HCT116 (cell line): ENCODE measurements around the gene MED14. TPM values are rescaled to one million over a fixed set of nuclear protein-coding genes. Genes with fewer than 3 reads are reported as not detected.

Experiments
- ATAC-seq: fragments of 200-7000 bp; cut with Tn5 transposase; 2 replicates; pipeline ENCODE4 v1.9.1; 2020; ENCODE audit warnings: mild to moderate bottlenecking, moderate library complexity
- BruUV-seq: library from RNA; stranded (reverse); fragments of 400-500 nt; replicated peaks from 2 replicates; lab custom pipeline; 2021; lab: Mats Ljungman, UMichigan
- CTCF ChIA-PET: fragments of 300-600 bp; sonication (Branson Sonifier 250); formaldehyde crosslinking; loops from one replicate; lab custom pipeline; 2021; ENCODE audit warnings: antibody characterized with exemption; lab: Charles Lee
- POLR2A ChIA-PET: fragments of 300-600, 350-600 bp; sonication (Branson Sonifier 250); formaldehyde crosslinking; loops from one replicate; lab custom pipeline; 2021; ENCODE audit warnings: antibody characterized with exemption; lab: Charles Lee
- RAD21 ChIA-PET, 2 experiments: fragments of 300-600 bp; sonication (Branson Sonifier 250); formaldehyde crosslinking; loops; one replicate each; lab custom pipeline; 2023; ENCODE audit warnings: low total read pairs in 2 of 2; ENCODE audit not compliant: uncharacterized antibody in 2 of 2, unreplicated experiment in 2 of 2, low non-redundant PET in 1 of 2; lab: Charles Lee
- DNase-seq: peaks from one replicate; pipeline ENCODE4 v3.0.0-alpha.2; 2010; ENCODE audit warnings: low read depth, low spot score
- H2AFZ ChIP-seq: fragments of 200-600 bp; shearing (Covaris generic), sonication (generic); 2 replicates; pipeline ENCODE4 v1.6.1; 2017; ENCODE audit warnings: low read depth, mixed run types, mixed read lengths, antibody characterized with exemption, low read length; ENCODE audit not compliant: poor library complexity, severe bottlenecking
- H3K27ac ChIP-seq: 2 replicates; pipeline ENCODE4 v1.5.1; 2012; ENCODE audit warnings: low read depth, low read length
- H3K27me3 ChIP-seq: fragments of 200-600 bp; sonication (generic); 2 replicates; pipeline ENCODE4 v1.6.1; 2016; ENCODE audit warnings: mixed run types, low read length, mixed read lengths; ENCODE audit not compliant: insufficient read depth
- H3K36me3 ChIP-seq, 2 experiments: fragments of 200-500 bp in 1 of 2; fragments of 200-600 bp in 1 of 2; sonication (Bioruptor generic) in 1 of 2; sonication (generic) in 1 of 2; 2 replicates each; pipeline versions ENCODE4 v1.5.1 to v1.6.1; 2014 to 2016; ENCODE audit warnings: low read length in 2 of 2, inconsistent platforms in 1 of 2, mixed read lengths in 1 of 2, mixed run types in 1 of 2; ENCODE audit not compliant: insufficient read depth in 2 of 2, control insufficient read depth in 1 of 2
- H3K4me1 ChIP-seq, 2 experiments: fragments of 200-600 bp in 1 of 2; sonication (generic) in 1 of 2; 2 replicates each; pipeline versions ENCODE4 v1.5.1 to v1.6.1; 2012 to 2017; ENCODE audit warnings: low read length in 2 of 2, inconsistent platforms in 1 of 2, mild to moderate bottlenecking in 1 of 2, mixed read lengths in 1 of 2, mixed run types in 1 of 2, moderate library complexity in 1 of 2; ENCODE audit not compliant: insufficient read depth in 2 of 2, control insufficient read depth in 1 of 2
- H3K4me2 ChIP-seq: fragments of 200-600 bp; sonication (generic); 2 replicates; pipeline ENCODE4 v1.6.1; 2017; ENCODE audit warnings: mixed run types, low read length, mixed read lengths
- H3K4me3 ChIP-seq, 2 experiments: fragments of 200-600 bp in 1 of 2; sonication (generic) in 1 of 2; replicated peaks in 1 of 2; 2 replicates each; pipeline ENCODE4 v1.5.1; 2011 to 2016; ENCODE audit warnings: low read length in 2 of 2, control low read depth in 1 of 2, low read depth in 1 of 2, mild to moderate bottlenecking in 1 of 2, mixed read lengths in 1 of 2, mixed run types in 1 of 2
- H3K79me2 ChIP-seq: fragments of 200-600 bp; sonication (generic); 2 replicates; pipeline ENCODE4 v1.6.1; 2017; ENCODE audit warnings: mild to moderate bottlenecking, mixed run types, low read length, moderate library complexity, mixed read lengths; ENCODE audit not compliant: insufficient read depth
- H3K9ac ChIP-seq: fragments of 200-600 bp; sonication (generic); 2 replicates; pipeline ENCODE4 v1.6.1; 2016; ENCODE audit warnings: low read length, mixed read lengths
- H3K9me2 ChIP-seq: fragments of 200-600 bp; sonication (generic), shearing (Covaris generic); 2 replicates; pipeline ENCODE4 v1.6.1; 2017; ENCODE audit warnings: mixed run types, mild to moderate bottlenecking, moderate library complexity; ENCODE audit not compliant: insufficient read depth
- H3K9me3 ChIP-seq, 2 experiments: fragments of 200-500 bp in 1 of 2; fragments of 200-600 bp in 1 of 2; sonication (Bioruptor generic) in 1 of 2; sonication (generic) in 1 of 2; 2 replicates each; pipeline ENCODE4 v1.6.1; 2014 to 2017; ENCODE audit warnings: low read length in 2 of 2, mixed read lengths in 2 of 2, inconsistent platforms in 1 of 2, low read depth in 1 of 2, mild to moderate bottlenecking in 1 of 2, mixed run types in 1 of 2, moderate library complexity in 1 of 2; ENCODE audit not compliant: control insufficient read depth in 1 of 2, insufficient read depth in 1 of 2
- H4K20me1 ChIP-seq: fragments of 200-600 bp; sonication (generic), shearing (Covaris generic); 2 replicates; pipeline ENCODE4 v1.6.1; 2017; ENCODE audit warnings: mixed run types, mild to moderate bottlenecking, moderate library complexity; ENCODE audit not compliant: insufficient read depth
- CBX3 ChIP-seq: IDR thresholded peaks from 2 replicates; pipeline ENCODE4 v1.6.1; 2012; ENCODE audit warnings: low read depth
- CEBPB ChIP-seq: IDR thresholded peaks from 2 replicates; pipeline ENCODE4 v1.6.1; 2012; ENCODE audit warnings: low read depth
- CTCF ChIP-seq, 3 experiments: fragments of 200-600 bp in 1 of 3; sonication (generic) in 1 of 3; IDR thresholded peaks in 2 of 3; conservative IDR thresholded peaks in 1 of 3; 2 replicates each; pipeline ENCODE4 v1.5.1; 2012 to 2017; ENCODE audit warnings: low read depth in 2 of 3, low read length in 2 of 3, antibody characterized with exemption in 1 of 3, borderline replicate concordance in 1 of 3, control low read depth in 1 of 3, mild to moderate bottlenecking in 1 of 3, mixed read lengths in 1 of 3, mixed run types in 1 of 3, moderate library complexity in 1 of 3; ENCODE audit not compliant: insufficient read depth in 1 of 3
- EGR1 ChIP-seq: IDR thresholded peaks from 2 replicates; pipeline ENCODE4 v1.6.1; 2012; ENCODE audit warnings: low read depth
- ELF1 ChIP-seq: IDR thresholded peaks from 2 replicates; pipeline ENCODE4 v1.6.1; 2012; ENCODE audit warnings: low read depth, borderline replicate concordance
- EZH2 ChIP-seq: fragments of 200-600 bp; sonication (generic); IDR thresholded peaks from 2 replicates; pipeline ENCODE4 v1.6.1; 2017; ENCODE audit warnings: antibody characterized with exemption, mixed run types
- EZH2phosphoT487 ChIP-seq: fragments of 200-600 bp; IDR thresholded peaks from 2 replicates; pipeline ENCODE4 v1.6.1; 2018; ENCODE audit warnings: antibody characterized with exemption, borderline replicate concordance
- FOSL1 ChIP-seq: IDR thresholded peaks from 2 replicates; pipeline ENCODE4 v1.6.1; 2012; ENCODE audit warnings: low read depth
- JUND ChIP-seq: IDR thresholded peaks from 2 replicates; pipeline ENCODE4 v1.6.1; 2012
- MAX ChIP-seq: IDR thresholded peaks from 2 replicates; pipeline ENCODE4 v1.6.1; 2012
- POLR2A ChIP-seq: IDR thresholded peaks from 2 replicates; pipeline ENCODE4 v1.7.0; 2011; ENCODE audit warnings: borderline replicate concordance; ENCODE audit not compliant: insufficient read depth, insufficient read length; ENCODE audit errors: extremely low read depth
- RAD21 ChIP-seq: IDR thresholded peaks from 2 replicates; pipeline ENCODE4 v1.6.1; 2012; ENCODE audit warnings: low read depth, mild to moderate bottlenecking
- REST ChIP-seq: IDR thresholded peaks from 2 replicates; pipeline ENCODE4 v1.6.1; 2012; ENCODE audit warnings: low read depth
- SIN3A ChIP-seq: IDR thresholded peaks from 2 replicates; pipeline ENCODE4 v1.6.1; 2012; ENCODE audit warnings: low read depth
- SP1 ChIP-seq: IDR thresholded peaks from 2 replicates; pipeline ENCODE4 v1.6.1; 2012; ENCODE audit warnings: low read depth
- TCF7L2 ChIP-seq: IDR thresholded peaks from 2 replicates; pipeline ENCODE4 v1.7.0; 2011; ENCODE audit warnings: borderline replicate concordance, inconsistent platforms; ENCODE audit not compliant: insufficient read depth, insufficient read length; ENCODE audit errors: extremely low read depth
- YY1 ChIP-seq: IDR thresholded peaks from 2 replicates; pipeline ENCODE4 v1.6.1; 2011; ENCODE audit warnings: low read length, low read depth, moderate library complexity, mild to moderate bottlenecking; ENCODE audit not compliant: insufficient replicate concordance; ENCODE audit errors: extremely low read depth
- ZBTB33 ChIP-seq: IDR thresholded peaks from 2 replicates; pipeline ENCODE4 v1.6.1; 2011; ENCODE audit warnings: mild to moderate bottlenecking, low read length, moderate library complexity; ENCODE audit not compliant: insufficient replicate concordance; ENCODE audit errors: extremely low read depth
- ZFX ChIP-seq: fragments of 450-650 bp; IDR thresholded peaks from 2 replicates; pipeline ENCODE4 v1.6.1; 2017
- intact Hi-C: fragments of 100-400 bp; cut with micrococcal nuclease; formaldehyde crosslinking; loops from 2 replicates; pipeline ENCODE4 v1.10.0; 2022
- total RNA-seq: library from RNA; stranded (reverse); gene quantifications from one replicate; pipeline ENCODE4 v1.2.1, GENCODE V29; 2021; ENCODE audit not compliant: unreplicated experiment

MED14 gene
- total RNA-seq, 1 experiment from 2014 or later = 51.8 TPM

GRCh38 chrX:40653535-40653934, 81.8 kb downstream of the MED14 start:
- H3K9me3 ChIP-seq = no peaks in the 10 kb centered on the region
- no peak overlapping the region for H3K4me3 ChIP-seq
- POLR2A ChIA-PET = no interaction called here
- H3K4me2 ChIP-seq = no peak overlapping the region
- ATAC-seq (no peak), DNase-seq (no peak)
- H3K27me3 ChIP-seq = no peaks in the 10 kb centered on the region
- no peaks in the 10 kb centered on the region for H4K20me1 ChIP-seq
- H3K79me2 ChIP-seq = no peaks in the 10 kb centered on the region
- H3K4me1 ChIP-seq = no peaks in the 10 kb centered on the region
- H3K9me2 ChIP-seq = no peaks in the 10 kb centered on the region
- no peak overlapping the region for H2AFZ ChIP-seq
- CTCF ChIA-PET = interaction anchor here (0.8 kb wide), 1 partner anchor 141 kb away, joined by 4 read pairs; no protein-coding TSS in a partner anchor
- 0 out of 4 replicates have a peak, but pooled peaks cover 0 to 3% of the 10 kb centered on the region in 2 experiments for H3K36me3 ChIP-seq
- no peak for TF ChIP-seq EZH2phosphoT487
- TF ChIP-seq RAD21 = no peak
- TF ChIP-seq FOSL1 = no peak
- TF ChIP-seq EZH2 = no peak
- TF ChIP-seq MAX = no peak
- TF ChIP-seq CBX3 = no peak
- TF ChIP-seq POLR2A = no peak
- TF ChIP-seq YY1 = no peak
- no peak for TF ChIP-seq ELF1
- no peak for TF ChIP-seq TCF7L2
- TF ChIP-seq SIN3A = no peak
- TF ChIP-seq CEBPB = no peak
- no peak for TF ChIP-seq JUND
- no peak for TF ChIP-seq SP1
- no peak for TF ChIP-seq REST
- TF ChIP-seq CTCF (IDR thresholded peaks at IDR 0.05 in 2 of 3, conservative IDR thresholded peaks at IDR 0.05 in 1 of 3; ENCODE audit: borderline replicate concordance in 1 of 3, insufficient read depth in 1 of 3, low read depth in 2 of 3, low read length in 2 of 3) = no peak
- no peak for TF ChIP-seq EGR1
- TF ChIP-seq ZBTB33 = no peak
- TF ChIP-seq ZFX = no peak
- intact Hi-C loops = loop anchor here (10.0 kb wide), 1 partner anchor 461 kb away; no protein-coding TSS in a partner anchor
- no peak overlapping the region for H3K9ac ChIP-seq
- RAD21 ChIA-PET = interaction anchor here in 1 of 2 experiments (0.7 kb wide), 1 partner anchor 459 kb away, joined by 3 read pairs; no protein-coding TSS in a partner anchor
- H3K27ac ChIP-seq = no peak overlapping the region
- BruUV-seq = no TSS peak
